ENCODE results near the gene MPP1.

DNA sequence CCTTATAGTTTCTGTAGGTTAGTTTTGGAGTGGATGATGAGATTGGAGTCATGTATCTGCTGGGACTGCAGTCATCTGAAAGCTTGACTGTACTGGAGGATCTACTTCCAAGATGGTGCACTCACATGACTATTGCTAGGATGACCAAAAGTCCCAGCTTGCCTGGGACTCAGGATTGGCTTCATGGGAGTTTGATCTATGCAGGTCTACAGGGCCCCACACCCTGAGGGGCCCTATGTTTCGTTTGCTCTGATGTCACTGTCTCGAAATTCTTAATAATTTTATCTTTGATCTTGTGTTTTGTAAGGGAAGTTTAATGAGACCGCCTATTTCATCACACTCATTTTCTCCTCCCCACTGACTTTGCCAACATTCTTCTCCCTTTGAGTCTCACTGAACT is 29.3 kb upstream of the MPP1 start, which contains the start of gene SMIM9:
- TF ChIP-seq CTCF (IDR thresholded peaks at IDR 0.05; ENCODE audit: low read depth, low read length, poor library complexity, severe bottlenecking) = no peak
- no peak for TF ChIP-seq EZH2phosphoT487 (IDR thresholded peaks at IDR 0.05; ENCODE audit: borderline replicate concordance, low read length)

Measured in DOHH2 (cell line).